ENCODE results near the gene SLC26A11. TPM values are rescaled to one million over a fixed set of nuclear protein-coding genes. Genes with fewer than 3 reads are reported as not detected.

SLC26A11 gene
- total RNA-seq, 1 experiment from 2014 or later, result 26.5 TPM

DNA sequence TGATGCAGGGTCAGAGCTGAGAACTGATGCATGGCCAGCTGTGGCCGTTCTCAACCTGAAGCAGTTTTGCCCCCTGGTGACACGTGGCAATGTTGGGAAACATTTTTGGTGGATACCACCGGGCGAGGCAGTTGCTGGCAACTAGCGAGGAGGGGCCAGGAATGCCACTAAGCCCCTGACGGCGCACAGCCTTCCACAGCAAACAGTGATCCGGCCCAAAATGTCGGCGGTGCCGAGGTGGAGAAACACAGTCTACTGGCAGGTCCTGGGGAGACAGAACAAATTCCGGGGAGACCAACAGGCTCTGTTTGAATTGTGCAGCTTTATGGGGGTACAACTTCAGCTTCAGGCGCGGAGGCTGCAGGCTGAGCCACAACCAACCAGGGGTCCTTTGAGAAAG is 8.2 kb downstream of the SLC26A11 start:
- Histone ChIP-seq H3T11ph (ENCODE audit: low read length) (no peak overlapping the region), H3K9me3 (ENCODE audit: control insufficient read depth, low read depth, low read length) (peaks cover 4% of the 10 kb centered on the region), H3K79me2 (ENCODE audit: insufficient read depth, low read length) (no peaks in the 10 kb centered on the region), H3K9ac (ENCODE audit: extremely low read depth, insufficient read length, low read length) (no peak overlapping the region), H3K27ac (ENCODE audit: insufficient read length, low read depth, low read length) (no peak overlapping the region), H3K4me2 (ENCODE audit: insufficient read depth, insufficient read length, low read length) (no peak overlapping the region), H2BK120ac (ENCODE audit: low read depth, low read length, poor library complexity, severe bottlenecking) (no peak overlapping the region), H2AFZ (ENCODE audit: low read length) (no peak overlapping the region), H2BK15ac (ENCODE audit: low read depth, low read length) (no peak overlapping the region), H3K23me2 (ENCODE audit: insufficient read length, low read depth, low read length, poor library complexity, severe bottlenecking) (no peaks in the 10 kb centered on the region), H3K23ac (ENCODE audit: insufficient read length, low read depth, low read length) (no peak overlapping the region), H2BK20ac (ENCODE audit: low read depth, low read length, poor library complexity, severe bottlenecking) (no peak overlapping the region), H3K56ac (ENCODE audit: insufficient read length, low read depth, low read length) (no peak overlapping the region), H2BK12ac (ENCODE audit: insufficient read length, low read depth, low read length) (no peak overlapping the region), H4K91ac (ENCODE audit: insufficient read length, low read depth, low read length) (no peak overlapping the region), H3K79me1 (ENCODE audit: insufficient read depth, low read depth, low read length, poor library complexity, severe bottlenecking) (no peaks in the 10 kb centered on the region), H3K18ac (ENCODE audit: insufficient read length, low read depth, low read length) (no peak overlapping the region), H3K14ac (ENCODE audit: insufficient read depth, low read length) (no peak overlapping the region), H2BK5ac (ENCODE audit: insufficient read length, low read length) (no peak overlapping the region), H3K4me1 (ENCODE audit: insufficient read depth, low read length) (no peaks in the 10 kb centered on the region), H2AK5ac (ENCODE audit: insufficient read length, low read length) (no peak overlapping the region), H4K5ac (ENCODE audit: insufficient read length, low read depth, low read length) (no peak overlapping the region), H4K8ac (replicated peaks; ENCODE audit: insufficient read length, low read depth, low read length) (no peak overlapping the region), H3K4ac (ENCODE audit: low read depth, low read length) (no peak overlapping the region), H3K27me3 (ENCODE audit: insufficient read depth, low read length) (no peaks in the 10 kb centered on the region), H4K20me1 (ENCODE audit: control insufficient read depth, insufficient read depth, insufficient read length) (no peaks in the 10 kb centered on the region)
- no CpG with 5 or more reads among the region's 14 CpGs for WGBS (ENCODE audit: extremely low coverage, insufficient read length, low lambda C conversion rate)
- Mint-ChIP-seq H3K27me3 (ENCODE audit: low read depth) (no peaks in the 10 kb centered on the region), H3K27ac (no peak overlapping the region), H3K4me3 (no peak overlapping the region), H3K4me1 (peaks cover 24 to 26% of the 10 kb centered on the region in 2 experiments), H3K36me3 (ENCODE audit: insufficient read depth in 1 of 3, low read depth in 3 of 3) (peaks cover 26 to 45% (median 36%) of the 10 kb centered on the region in 3 experiments), H3K9me3 (peaks cover 13 to 21% of the 10 kb centered on the region in 2 experiments)
- no peak for DNase-seq
- TF ChIP-seq, protein P1, sequence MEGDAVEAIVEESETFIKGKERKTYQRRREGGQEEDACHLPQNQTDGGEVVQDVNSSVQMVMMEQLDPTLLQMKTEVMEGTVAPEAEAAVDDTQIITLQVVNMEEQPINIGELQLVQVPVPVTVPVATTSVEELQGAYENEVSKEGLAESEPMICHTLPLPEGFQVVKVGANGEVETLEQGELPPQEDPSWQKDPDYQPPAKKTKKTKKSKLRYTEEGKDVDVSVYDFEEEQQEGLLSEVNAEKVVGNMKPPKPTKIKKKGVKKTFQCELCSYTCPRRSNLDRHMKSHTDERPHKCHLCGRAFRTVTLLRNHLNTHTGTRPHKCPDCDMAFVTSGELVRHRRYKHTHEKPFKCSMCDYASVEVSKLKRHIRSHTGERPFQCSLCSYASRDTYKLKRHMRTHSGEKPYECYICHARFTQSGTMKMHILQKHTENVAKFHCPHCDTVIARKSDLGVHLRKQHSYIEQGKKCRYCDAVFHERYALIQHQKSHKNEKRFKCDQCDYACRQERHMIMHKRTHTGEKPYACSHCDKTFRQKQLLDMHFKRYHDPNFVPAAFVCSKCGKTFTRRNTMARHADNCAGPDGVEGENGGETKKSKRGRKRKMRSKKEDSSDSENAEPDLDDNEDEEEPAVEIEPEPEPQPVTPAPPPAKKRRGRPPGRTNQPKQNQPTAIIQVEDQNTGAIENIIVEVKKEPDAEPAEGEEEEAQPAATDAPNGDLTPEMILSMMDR (conservative IDR thresholded peaks at IDR 0.05), result no peak
